ENCODE data around the gene ACP1. TPM values are rescaled to one million over a fixed set of nuclear protein-coding genes. Genes with fewer than 3 reads are reported as not detected.

ACP1 gene
- total and polyA plus RNA-seq, 2 of the 8 experiments (the other 6 are each of a cell fraction or from before 2014, with no cell fraction given) = 115 to 155 TPM

DNA sequence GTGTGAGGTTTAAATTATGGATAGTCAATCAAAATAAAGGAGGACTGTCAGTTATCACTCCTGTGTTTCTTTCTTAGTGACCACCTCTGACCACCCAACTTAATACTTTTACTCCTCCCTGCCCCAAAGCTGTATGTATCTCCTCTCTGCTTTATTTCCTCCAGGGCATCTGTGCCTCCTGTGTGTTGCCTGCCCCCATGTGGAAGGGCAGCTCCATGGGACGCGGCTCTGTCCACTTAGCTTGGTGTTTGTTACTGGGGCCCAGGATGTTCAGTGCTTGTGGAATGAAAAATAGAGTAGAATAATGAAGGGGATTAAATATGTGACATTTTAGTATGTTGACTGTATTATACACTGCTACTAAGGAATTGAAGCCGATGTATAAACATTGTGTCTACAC is 9.8 kb downstream of the ACP1 start (continued):
- TF ChIP-seq TEAD4 (IDR thresholded peaks at IDR 0.05; ENCODE audit: low read depth, low read length) (no peak), SP1 (IDR thresholded peaks at IDR 0.05; ENCODE audit: low read depth, low read length) (no peak), MAFK (IDR thresholded peaks at IDR 0.05; ENCODE audit: low read depth, low read length) (no peak), BRCA1 (IDR thresholded peaks at IDR 0.05; ENCODE audit: low read depth, low read length) (no peak)

Measured in H1 (cell line).